ENCODE data around the gene PPIL6. TPM values are rescaled to one million over a fixed set of nuclear protein-coding genes. Genes with fewer than 3 reads are reported as not detected.
A peak's percentile ranks its signal among the peaks of the same experiment; 100 is the strongest.
"Not testable (repeated sequence)": the region's sequence is repeated elsewhere in the genome, so short reads cannot be mapped to it uniquely, and the experiment has no call there.

The PPIL6 gene
- total RNA-seq, 1 donor from 2014 or later: 8.4 TPM

- Histone ChIP-seq H3K4me3 (ENCODE audit: low read depth, low read length) (no peak overlapping the region), H3K27me3 (ENCODE audit: control insufficient read depth, insufficient read depth, low read length) (no peaks in the 10 kb centered on the region), H3K36me3 (ENCODE audit: control insufficient read depth, insufficient read depth, low read length) (peaks cover 8% of the 10 kb centered on the region)
- FAIRE-seq (no peak), DNase-seq (ENCODE audit: low read depth) (no peak)
- TF ChIP-seq, protein P1, sequence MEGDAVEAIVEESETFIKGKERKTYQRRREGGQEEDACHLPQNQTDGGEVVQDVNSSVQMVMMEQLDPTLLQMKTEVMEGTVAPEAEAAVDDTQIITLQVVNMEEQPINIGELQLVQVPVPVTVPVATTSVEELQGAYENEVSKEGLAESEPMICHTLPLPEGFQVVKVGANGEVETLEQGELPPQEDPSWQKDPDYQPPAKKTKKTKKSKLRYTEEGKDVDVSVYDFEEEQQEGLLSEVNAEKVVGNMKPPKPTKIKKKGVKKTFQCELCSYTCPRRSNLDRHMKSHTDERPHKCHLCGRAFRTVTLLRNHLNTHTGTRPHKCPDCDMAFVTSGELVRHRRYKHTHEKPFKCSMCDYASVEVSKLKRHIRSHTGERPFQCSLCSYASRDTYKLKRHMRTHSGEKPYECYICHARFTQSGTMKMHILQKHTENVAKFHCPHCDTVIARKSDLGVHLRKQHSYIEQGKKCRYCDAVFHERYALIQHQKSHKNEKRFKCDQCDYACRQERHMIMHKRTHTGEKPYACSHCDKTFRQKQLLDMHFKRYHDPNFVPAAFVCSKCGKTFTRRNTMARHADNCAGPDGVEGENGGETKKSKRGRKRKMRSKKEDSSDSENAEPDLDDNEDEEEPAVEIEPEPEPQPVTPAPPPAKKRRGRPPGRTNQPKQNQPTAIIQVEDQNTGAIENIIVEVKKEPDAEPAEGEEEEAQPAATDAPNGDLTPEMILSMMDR (IDR thresholded peaks at IDR 0.05; ENCODE audit: insufficient read depth, low read length, severe bottlenecking): no peak
Observed at GRCh38 chr6:109465772-109466171, 25.3 kb upstream of the PPIL6 start.

- H3K36me3 ChIP-seq (ENCODE audit: control insufficient read depth, insufficient read depth, low read length): peaks cover 4% of the 10 kb centered on the region
- FAIRE-seq: no peak
- no peak overlapping the region for H3K4me3 ChIP-seq (ENCODE audit: low read depth, low read length)
- TF ChIP-seq, protein P1 (IDR thresholded peaks at IDR 0.05; ENCODE audit: insufficient read depth, low read length, severe bottlenecking): no peak
- DNase-seq (ENCODE audit: low read depth): peak; percentile 83
- H3K27me3 ChIP-seq (ENCODE audit: control insufficient read depth, insufficient read depth, low read length): no peaks in the 10 kb centered on the region
Observed at GRCh38 chr6:109461733-109462526, 21.5 kb upstream of the PPIL6 start.

DNA sequence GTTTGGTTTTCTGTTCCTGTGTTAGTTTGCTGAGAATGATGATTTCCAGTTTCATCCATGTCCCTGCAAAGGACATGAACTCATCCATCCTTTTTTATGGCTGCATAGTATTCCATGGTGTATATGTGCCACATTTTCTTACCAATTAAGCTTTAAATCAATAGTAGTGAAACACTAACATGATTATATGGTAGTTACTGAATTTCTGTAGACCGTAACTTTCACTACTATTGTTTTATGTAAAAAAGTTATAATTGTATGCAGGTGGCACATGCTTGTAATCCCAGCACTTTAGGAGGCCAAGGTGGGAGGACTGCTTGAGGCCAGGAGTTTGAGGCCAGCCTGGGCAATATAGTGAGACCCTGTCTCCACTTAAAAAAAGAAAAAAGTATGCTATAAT, 20.8 kb upstream of the PPIL6 start:
- H3K4me3 ChIP-seq (ENCODE audit: low read depth, low read length); FAIRE-seq; DNase-seq (ENCODE audit: low read depth): not testable (repeated sequence)

DNA sequence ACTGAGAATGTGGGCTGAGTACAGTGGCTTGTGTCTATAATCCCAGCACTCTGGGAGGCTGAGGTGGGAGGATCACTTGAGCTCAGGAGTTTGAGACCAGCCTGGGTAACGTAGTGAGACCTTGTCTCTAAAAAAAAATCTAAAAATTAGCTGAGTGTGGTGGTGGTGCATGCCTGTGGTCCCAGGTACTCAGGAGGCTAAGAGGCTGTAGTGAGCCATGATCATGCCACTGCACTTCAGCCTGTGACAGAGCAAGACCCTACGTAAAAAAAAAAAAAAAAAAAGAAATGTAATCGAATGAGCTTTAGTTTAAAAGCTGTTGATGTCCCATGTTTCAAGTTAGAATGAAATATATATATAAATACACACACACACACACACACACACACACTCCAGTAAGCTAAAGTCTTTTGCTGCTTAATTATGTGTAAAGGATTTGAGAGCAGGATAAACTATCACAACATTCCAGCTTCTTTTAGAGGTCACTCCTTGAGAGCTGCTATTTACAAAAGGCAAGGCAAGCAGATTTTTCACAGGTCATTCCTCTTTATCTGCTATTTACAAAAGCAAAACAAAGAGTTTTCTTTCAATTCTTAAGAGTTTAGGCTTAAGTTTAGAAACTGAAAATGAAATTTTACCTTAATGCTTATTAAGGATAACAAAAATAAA, 19.9 kb upstream of the PPIL6 start:
- TF ChIP-seq, protein P1 (IDR thresholded peaks at IDR 0.05; ENCODE audit: insufficient read depth, low read length, severe bottlenecking): no peak
- DNase-seq (ENCODE audit: low read depth) (no peak), FAIRE-seq (no peak)
- Histone ChIP-seq H3K27me3 (ENCODE audit: control insufficient read depth, insufficient read depth, low read length) (no peaks in the 10 kb centered on the region), H3K36me3 (ENCODE audit: control insufficient read depth, insufficient read depth, low read length) (peaks cover 1% of the 10 kb centered on the region), H3K4me3 (ENCODE audit: low read depth, low read length) (no peak overlapping the region)

More for the DNA sequence above, 20.8 kb upstream of the PPIL6 start:
- not testable (repeated sequence) for H3K27me3 ChIP-seq (ENCODE audit: control insufficient read depth, insufficient read depth, low read length); H3K36me3 ChIP-seq (ENCODE audit: control insufficient read depth, insufficient read depth, low read length)

- Histone ChIP-seq H3K27me3 (ENCODE audit: control insufficient read depth, insufficient read depth, low read length) (no peaks in the 10 kb centered on the region), H3K4me3 (ENCODE audit: low read depth, low read length) (no peak overlapping the region), H3K36me3 (ENCODE audit: control insufficient read depth, insufficient read depth, low read length) (no peaks in the 10 kb centered on the region)
- DNase-seq (ENCODE audit: low read depth): no peak
- FAIRE-seq: no peak
- TF ChIP-seq, protein P1 (IDR thresholded peaks at IDR 0.05; ENCODE audit: insufficient read depth, low read length, severe bottlenecking): no peak
Observed at GRCh38 chr6:109458774-109459531, 18.5 kb upstream of the PPIL6 start.

- Histone ChIP-seq H3K4me3 (ENCODE audit: low read depth, low read length) (no peak overlapping the region), H3K27me3 (ENCODE audit: control insufficient read depth, insufficient read depth, low read length) (no peaks in the 10 kb centered on the region), H3K36me3 (ENCODE audit: control insufficient read depth, insufficient read depth, low read length) (no peaks in the 10 kb centered on the region)
- TF ChIP-seq, protein P1 (IDR thresholded peaks at IDR 0.05; ENCODE audit: insufficient read depth, low read length, severe bottlenecking): no peak
- no peak for DNase-seq (ENCODE audit: low read depth)
- no peak for FAIRE-seq
Observed at GRCh38 chr6:109457562-109457996, 17.2 kb upstream of the PPIL6 start.
